PFSK-1 (cell line): ENCODE measurements around the gene BAX.

Source experiments
- FOXP2 ChIP-seq: optimal IDR thresholded peaks from 2 replicates; pipeline ENCODE3; 2011; ENCODE audit warnings: borderline replicate concordance, control low read depth, inconsistent platforms; ENCODE audit not compliant: insufficient read depth; ENCODE audit errors: extremely low read length, extremely low read depth
- POLR2AphosphoS5 ChIP-seq: IDR thresholded peaks from 2 replicates; pipeline ENCODE4 v1.6.1; 2012; ENCODE audit warnings: low read depth, mild to moderate bottlenecking, control low read depth, low read length, moderate library complexity
- SIN3A ChIP-seq: IDR thresholded peaks from 2 replicates; pipeline ENCODE4 v1.6.1; 2012; ENCODE audit warnings: mild to moderate bottlenecking, low read length, moderate library complexity, borderline replicate concordance; ENCODE audit not compliant: insufficient read depth
- TAF1 ChIP-seq: IDR thresholded peaks from 2 replicates; pipeline ENCODE4 v1.6.1; 2012; ENCODE audit warnings: low read length, control low read depth, borderline replicate concordance; ENCODE audit not compliant: insufficient read depth
- TF ChIP-seq, protein P1 (sequence below), 2 experiments: IDR thresholded peaks; 2 replicates each; pipeline versions ENCODE4 v1.6.1 to v1.8.0; 2011 to 2012; ENCODE audit warnings: low read depth in 2 of 2, low read length in 2 of 2, control low read depth in 1 of 2, inconsistent platforms in 1 of 2, mild to moderate bottlenecking in 1 of 2, moderate library complexity in 1 of 2; ENCODE audit not compliant: insufficient read depth in 1 of 2

DNA sequence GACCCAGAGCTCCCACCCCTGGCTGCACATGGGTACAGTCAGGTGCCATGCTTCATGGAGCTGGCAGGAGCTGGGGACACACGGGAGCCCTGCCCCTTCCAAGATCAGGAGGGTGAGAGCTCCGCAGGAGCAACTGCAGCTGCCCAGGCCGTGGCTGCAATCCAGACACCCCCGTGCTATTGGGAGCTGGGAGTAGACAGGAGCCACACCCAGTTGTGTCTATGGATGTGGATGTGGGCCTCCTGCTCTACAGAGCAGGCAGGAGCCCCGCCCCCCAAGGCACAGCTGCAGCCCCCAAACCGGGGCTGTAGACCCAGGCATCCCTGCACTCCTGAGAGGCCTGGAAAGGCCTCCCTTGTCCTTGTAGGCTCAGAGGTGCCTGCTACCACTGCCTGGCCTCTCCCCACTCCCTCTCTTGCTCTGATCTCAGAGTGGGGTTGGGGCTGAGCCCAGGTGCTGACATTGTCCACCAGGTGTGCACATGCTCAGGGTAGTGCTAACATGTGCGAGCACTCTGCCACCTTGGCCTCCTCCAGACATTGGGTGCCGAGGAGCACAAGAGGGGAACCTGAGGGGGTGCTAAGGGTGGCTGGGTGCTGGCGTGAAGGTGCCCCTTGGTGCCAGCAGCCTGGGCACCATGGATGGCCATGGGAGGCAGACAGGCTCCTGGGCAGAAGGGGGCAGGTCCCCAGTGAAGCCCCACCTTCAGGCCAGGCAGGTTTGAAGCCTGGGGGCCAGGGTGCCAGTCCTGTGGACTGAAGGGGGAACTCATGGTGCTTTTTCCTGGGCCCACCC, 8.0 kb upstream of the BAX start:
- TF ChIP-seq POLR2AphosphoS5 (no peak), SIN3A (no peak), TAF1 (no peak), FOXP2 (no peak)
- TF ChIP-seq, protein P1, sequence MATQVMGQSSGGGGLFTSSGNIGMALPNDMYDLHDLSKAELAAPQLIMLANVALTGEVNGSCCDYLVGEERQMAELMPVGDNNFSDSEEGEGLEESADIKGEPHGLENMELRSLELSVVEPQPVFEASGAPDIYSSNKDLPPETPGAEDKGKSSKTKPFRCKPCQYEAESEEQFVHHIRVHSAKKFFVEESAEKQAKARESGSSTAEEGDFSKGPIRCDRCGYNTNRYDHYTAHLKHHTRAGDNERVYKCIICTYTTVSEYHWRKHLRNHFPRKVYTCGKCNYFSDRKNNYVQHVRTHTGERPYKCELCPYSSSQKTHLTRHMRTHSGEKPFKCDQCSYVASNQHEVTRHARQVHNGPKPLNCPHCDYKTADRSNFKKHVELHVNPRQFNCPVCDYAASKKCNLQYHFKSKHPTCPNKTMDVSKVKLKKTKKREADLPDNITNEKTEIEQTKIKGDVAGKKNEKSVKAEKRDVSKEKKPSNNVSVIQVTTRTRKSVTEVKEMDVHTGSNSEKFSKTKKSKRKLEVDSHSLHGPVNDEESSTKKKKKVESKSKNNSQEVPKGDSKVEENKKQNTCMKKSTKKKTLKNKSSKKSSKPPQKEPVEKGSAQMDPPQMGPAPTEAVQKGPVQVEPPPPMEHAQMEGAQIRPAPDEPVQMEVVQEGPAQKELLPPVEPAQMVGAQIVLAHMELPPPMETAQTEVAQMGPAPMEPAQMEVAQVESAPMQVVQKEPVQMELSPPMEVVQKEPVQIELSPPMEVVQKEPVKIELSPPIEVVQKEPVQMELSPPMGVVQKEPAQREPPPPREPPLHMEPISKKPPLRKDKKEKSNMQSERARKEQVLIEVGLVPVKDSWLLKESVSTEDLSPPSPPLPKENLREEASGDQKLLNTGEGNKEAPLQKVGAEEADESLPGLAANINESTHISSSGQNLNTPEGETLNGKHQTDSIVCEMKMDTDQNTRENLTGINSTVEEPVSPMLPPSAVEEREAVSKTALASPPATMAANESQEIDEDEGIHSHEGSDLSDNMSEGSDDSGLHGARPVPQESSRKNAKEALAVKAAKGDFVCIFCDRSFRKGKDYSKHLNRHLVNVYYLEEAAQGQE (IDR thresholded peaks at IDR 0.05; ENCODE audit: insufficient read depth in 1 of 2, low read depth in 2 of 2, low read length in 2 of 2), result no peak
